Measurements from ENCODE around the gene SULT1A2. TPM values are rescaled to one million over a fixed set of nuclear protein-coding genes. Genes with fewer than 3 reads are reported as not detected.

SULT1A2 gene
- polyA plus RNA-seq, 1 donor (not counting 4 experiments of a cell fraction or from before 2014, with no cell fraction given), result not detected

DNA sequence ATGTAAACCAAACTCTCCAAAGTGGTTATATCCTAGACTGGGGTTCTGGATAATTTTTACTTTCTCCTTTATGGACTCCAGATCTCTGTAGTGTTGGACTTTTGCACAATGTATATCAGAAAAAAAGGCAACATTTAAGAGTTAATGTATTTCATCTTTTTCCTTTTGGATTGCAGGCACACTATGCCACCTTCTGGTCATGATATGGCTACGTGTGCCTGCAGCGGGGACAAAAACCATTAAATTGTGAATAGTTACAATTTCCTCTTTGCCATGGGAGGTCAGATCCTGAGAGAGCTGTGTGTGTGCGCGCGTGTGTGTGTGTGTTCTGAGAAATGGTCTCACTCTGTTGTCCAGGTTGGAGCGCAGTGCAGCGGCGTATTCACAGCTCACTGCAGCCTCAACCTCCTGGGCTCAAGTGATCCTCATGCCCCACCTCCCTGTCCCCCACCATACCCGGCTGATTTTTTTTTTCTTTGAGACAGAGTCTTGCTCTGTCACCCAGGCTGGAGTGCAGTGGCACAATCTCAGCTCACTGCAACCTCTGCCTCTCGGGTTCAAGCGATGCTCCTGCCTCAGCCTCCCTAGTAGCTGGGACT lies 47.5 kb downstream of the SULT1A2 start:
- Histone ChIP-seq H3K4me1 (ENCODE audit: control insufficient read depth, extremely low read depth, insufficient read depth, low read length) (no peaks in the 10 kb centered on the region), H3K9me1 (ENCODE audit: control insufficient read depth, extremely low read depth, insufficient read depth, low read length) (no peaks in the 10 kb centered on the region), H3K27me3 (ENCODE audit: control insufficient read depth, extremely low read depth, insufficient read depth, low read length) (no peaks in the 10 kb centered on the region), H3K4me3 (ENCODE audit: control insufficient read depth in 2 of 3, extremely low read depth in 1 of 3, insufficient read depth in 2 of 3, low read depth in 1 of 3, low read length in 3 of 3) (no peak overlapping the region), H2AFZ (ENCODE audit: control insufficient read depth, low read length) (no peak overlapping the region), H3K9me3 (ENCODE audit: control insufficient read depth, low read depth, low read length) (no peaks in the 10 kb centered on the region), H3K4me2 (ENCODE audit: control insufficient read depth, extremely low read depth, insufficient read depth, low read depth, low read length) (no peak overlapping the region), H4K20me1 (ENCODE audit: control insufficient read depth, extremely low read depth, insufficient read depth, low read length) (no peaks in the 10 kb centered on the region), H3K36me3 (ENCODE audit: control insufficient read depth in 2 of 2, extremely low read depth in 1 of 2, insufficient read depth in 2 of 2, low read length in 2 of 2) (no peaks in the 10 kb centered on the region), H3K27ac (ENCODE audit: control insufficient read depth, insufficient read depth, low read length) (no peak overlapping the region), H3K9ac (ENCODE audit: control insufficient read depth, extremely low read depth, insufficient read depth, low read length) (no peak overlapping the region), H3K79me2 (ENCODE audit: control insufficient read depth, insufficient read depth, low read length) (no peaks in the 10 kb centered on the region)
- TF ChIP-seq CTCF (optimal IDR thresholded peaks at IDR 0.05 in 1 of 3, IDR thresholded peaks at IDR 0.05 in 1 of 3, conservative IDR thresholded peaks at IDR 0.05 in 1 of 3; ENCODE audit: extremely low read depth in 1 of 3, insufficient read depth in 2 of 3, low read length in 3 of 3) (peak; percentile 40 to 67 (median 45)), EZH2 (IDR thresholded peaks at IDR 0.05; ENCODE audit: low read length) (no peak)
- no peak for FAIRE-seq
- no peak for DNase-seq (ENCODE audit: low read depth, low spot score)
- dilution Hi-C loops (cut with MboI; ENCODE audit: extremely low pct_ligation_motif_present, low sequenced_read_pairs), result no loop called here

GRCh38 chr16:28548306-28548802 lies 48.5 kb downstream of the SULT1A2 start:
- TF ChIP-seq EZH2 (IDR thresholded peaks at IDR 0.05; ENCODE audit: low read length), result no peak
- TF ChIP-seq CTCF (optimal IDR thresholded peaks at IDR 0.05 in 1 of 3, IDR thresholded peaks at IDR 0.05 in 1 of 3, conservative IDR thresholded peaks at IDR 0.05 in 1 of 3; ENCODE audit: extremely low read depth in 1 of 3, insufficient read depth in 2 of 3, low read length in 3 of 3), result no peak
- H3K9me3 ChIP-seq (ENCODE audit: control insufficient read depth, low read depth, low read length), result no peaks in the 10 kb centered on the region
- H3K36me3 ChIP-seq (ENCODE audit: control insufficient read depth in 2 of 2, extremely low read depth in 1 of 2, insufficient read depth in 2 of 2, low read length in 2 of 2), result no peaks in the 10 kb centered on the region
- no peak overlapping the region for H2AFZ ChIP-seq (ENCODE audit: control insufficient read depth, low read length)
- FAIRE-seq (no peak), DNase-seq (ENCODE audit: low read depth, low spot score) (no peak)
- no peaks in the 10 kb centered on the region for H3K4me1 ChIP-seq (ENCODE audit: control insufficient read depth, extremely low read depth, insufficient read depth, low read length)
- dilution Hi-C loops (cut with MboI; ENCODE audit: extremely low pct_ligation_motif_present, low sequenced_read_pairs), result no loop called here
- no peaks in the 10 kb centered on the region for H3K9me1 ChIP-seq (ENCODE audit: control insufficient read depth, extremely low read depth, insufficient read depth, low read length)
- H3K79me2 ChIP-seq (ENCODE audit: control insufficient read depth, insufficient read depth, low read length), result no peaks in the 10 kb centered on the region
- no peaks in the 10 kb centered on the region for H4K20me1 ChIP-seq (ENCODE audit: control insufficient read depth, extremely low read depth, insufficient read depth, low read length)
- no peak overlapping the region for H3K4me3 ChIP-seq (ENCODE audit: control insufficient read depth in 2 of 3, extremely low read depth in 1 of 3, insufficient read depth in 2 of 3, low read depth in 1 of 3, low read length in 3 of 3)
- no peak overlapping the region for H3K27ac ChIP-seq (ENCODE audit: control insufficient read depth, insufficient read depth, low read length)
- no peaks in the 10 kb centered on the region for H3K27me3 ChIP-seq (ENCODE audit: control insufficient read depth, extremely low read depth, insufficient read depth, low read length)
- H3K9ac ChIP-seq (ENCODE audit: control insufficient read depth, extremely low read depth, insufficient read depth, low read length), result no peak overlapping the region
- H3K4me2 ChIP-seq (ENCODE audit: control insufficient read depth, extremely low read depth, insufficient read depth, low read depth, low read length), result no peak overlapping the region

Measured in keratinocyte (primary cell).